ENCODE results near the gene UGT2B7.
"Not testable (repeated sequence)": the region's sequence is repeated elsewhere in the genome, so short reads cannot be mapped to it uniquely, and the experiment has no call there.

UGT2B7 gene

DNA sequence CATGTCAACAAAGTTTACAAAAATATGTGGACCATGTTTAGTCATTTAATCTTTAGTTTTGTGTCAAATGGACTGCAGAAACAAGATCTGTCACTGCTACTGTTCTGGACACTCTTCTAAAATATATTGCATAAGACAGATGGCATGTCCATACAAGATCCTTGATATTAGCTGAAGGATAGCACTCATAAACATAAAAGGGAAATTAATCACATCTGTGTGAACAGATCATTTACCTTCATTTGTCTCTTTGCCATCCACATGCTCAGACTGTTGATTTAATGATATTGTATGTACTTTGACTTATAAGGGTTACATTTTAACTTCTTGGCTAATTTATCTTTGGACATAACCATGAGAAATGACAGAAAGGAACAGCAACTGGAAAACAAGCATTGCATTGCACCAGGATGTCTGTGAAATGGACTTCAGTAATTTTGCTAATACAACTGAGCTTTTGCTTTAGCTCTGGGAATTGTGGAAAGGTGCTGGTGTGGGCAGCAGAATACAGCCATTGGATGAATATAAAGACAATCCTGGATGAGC, at the start of gene UGT2B7:
TSS of gene UGT2B7 (plus strand) at position 364 of the 546 bp plus-strand sequence. CDS start at position 411, 47 bp downstream.
- DNase-seq: no peak

- DNase-seq: no peak
These were observed 46.4 kb upstream of the UGT2B7 start for GRCh38 chr4:69049860-69050259.

- DNase-seq: not testable (repeated sequence)
These were observed 45.3 kb upstream of the UGT2B7 start for GRCh38 chr4:69050853-69051575.

GRCh38 chr4:69051576-69051943, 44.7 kb upstream of the UGT2B7 start:
- no peak for DNase-seq

GRCh38 chr4:69053309-69053885, 42.9 kb upstream of the UGT2B7 start:
- DNase-seq: not testable (repeated sequence)

- DNase-seq: not testable (repeated sequence)
These were observed 42.2 kb upstream of the UGT2B7 start for GRCh38 chr4:69054033-69054432.

- peak; percentile 56 for DNase-seq
These were observed 41.6 kb upstream of the UGT2B7 start for GRCh38 chr4:69054578-69055200.

DNA sequence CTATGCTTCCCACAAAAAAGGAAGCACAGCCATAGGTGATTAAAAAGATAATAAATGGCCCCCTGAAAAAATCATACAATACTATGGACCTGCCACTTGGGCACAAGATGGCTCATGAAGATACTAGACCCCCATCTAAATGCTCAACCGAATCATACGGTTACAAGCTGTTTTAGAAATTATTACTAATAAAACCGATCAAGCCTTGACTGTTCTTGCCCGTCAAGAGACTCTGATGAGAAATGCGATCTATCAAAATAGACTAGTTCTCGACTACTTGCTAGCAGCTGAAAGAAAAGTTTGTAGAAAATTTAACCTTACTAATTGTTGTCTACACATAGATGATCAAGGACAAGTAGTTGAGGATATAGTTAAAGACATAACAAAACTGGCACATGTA, 40.1 kb upstream of the UGT2B7 start:
- DNase-seq: no peak

- no peak for DNase-seq
These were observed 39.2 kb upstream of the UGT2B7 start for GRCh38 chr4:69056921-69057550.

DNA sequence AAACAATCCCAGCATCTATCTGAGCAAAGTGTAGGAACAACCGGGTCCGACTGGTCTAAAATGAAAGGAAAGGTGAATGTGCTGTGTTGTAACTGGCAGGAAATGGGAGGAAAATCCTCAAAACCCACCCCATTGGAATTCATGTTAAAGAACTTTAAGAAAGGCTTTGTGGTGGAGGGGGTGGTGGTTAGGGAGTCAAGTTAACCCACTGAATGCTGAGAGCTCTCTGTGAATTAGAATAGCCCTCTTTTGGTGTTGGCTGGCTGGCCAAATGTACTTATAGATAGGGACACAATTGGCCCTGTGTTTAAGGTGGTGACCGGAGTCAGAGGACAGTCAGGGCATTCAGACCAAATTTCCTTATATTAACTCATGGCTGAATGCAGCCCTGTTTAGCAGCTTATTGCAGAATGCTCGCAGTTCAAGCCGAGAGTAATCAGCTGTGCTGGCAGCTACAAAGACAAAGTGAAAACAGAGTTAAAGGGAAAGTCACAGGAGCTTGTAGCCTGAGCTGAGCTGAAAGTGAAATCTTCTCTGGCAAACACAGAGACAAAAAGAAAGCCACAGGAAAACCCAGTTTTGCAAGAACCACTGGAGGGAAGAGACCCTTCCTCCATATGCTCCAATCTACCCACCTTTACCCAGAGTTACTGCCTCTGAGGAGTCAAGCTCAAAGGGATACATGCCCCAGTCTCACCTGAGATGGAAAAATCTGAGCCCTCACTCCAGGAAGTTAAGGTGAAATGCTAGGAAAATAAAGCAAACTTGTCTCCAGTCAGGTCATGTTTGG, 38.5 kb upstream of the UGT2B7 start:
- no peak for DNase-seq

GRCh38 chr4:69058410-69059059, 37.7 kb upstream of the UGT2B7 start:
- DNase-seq: no peak

GRCh38 chr4:69060651-69061308, 35.5 kb upstream of the UGT2B7 start:
- DNase-seq: no peak

DNA sequence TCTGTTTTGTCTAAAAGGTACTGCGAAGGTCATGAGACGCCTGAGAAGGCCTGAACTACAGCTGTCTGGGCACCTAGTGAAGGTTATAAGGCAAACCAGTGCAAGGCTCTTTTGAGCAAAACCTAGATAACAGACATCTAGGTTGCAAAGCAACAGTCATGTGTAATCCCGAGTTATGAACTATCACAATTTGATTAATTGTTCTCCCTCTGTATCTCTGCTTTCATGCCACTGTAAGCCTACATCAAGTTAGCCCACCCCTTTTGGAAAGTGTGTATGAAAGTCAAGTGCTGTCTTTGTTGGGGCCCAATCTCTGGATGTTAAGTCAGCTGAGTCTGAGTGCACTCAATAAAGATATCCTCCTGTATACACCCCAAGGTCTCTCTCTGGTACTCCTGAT, 31.9 kb upstream of the UGT2B7 start:
- DNase-seq: no peak

- no peak for DNase-seq
These were observed 29.3 kb upstream of the UGT2B7 start for GRCh38 chr4:69066945-69067344.

- no peak for DNase-seq
These were observed 27.2 kb upstream of the UGT2B7 start for GRCh38 chr4:69069085-69069484.

DNA sequence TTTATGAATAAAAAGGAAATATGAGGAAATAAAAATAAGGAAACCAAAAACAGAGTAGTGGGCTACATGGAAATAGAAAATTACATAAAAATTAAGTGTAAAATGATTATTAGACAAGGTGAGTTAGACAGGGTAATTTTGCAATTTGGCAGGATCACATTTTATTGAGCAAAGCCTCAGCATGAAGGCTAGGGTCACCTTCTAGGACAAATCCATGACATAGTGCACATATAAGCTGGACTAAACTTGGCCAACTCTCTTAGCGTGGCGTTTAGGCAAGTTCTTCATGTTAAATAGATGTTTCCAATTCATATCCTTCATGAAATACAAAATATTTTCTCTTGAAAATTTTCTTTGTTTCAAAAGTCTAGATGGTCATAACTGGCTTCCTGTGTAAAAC, 25.7 kb upstream of the UGT2B7 start:
- DNase-seq: no peak

- DNase-seq: no peak
These were observed 25.0 kb upstream of the UGT2B7 start for GRCh38 chr4:69071286-69071685.

GRCh38 chr4:69073375-69073774, 22.9 kb upstream of the UGT2B7 start:
- DNase-seq: no peak

DNA sequence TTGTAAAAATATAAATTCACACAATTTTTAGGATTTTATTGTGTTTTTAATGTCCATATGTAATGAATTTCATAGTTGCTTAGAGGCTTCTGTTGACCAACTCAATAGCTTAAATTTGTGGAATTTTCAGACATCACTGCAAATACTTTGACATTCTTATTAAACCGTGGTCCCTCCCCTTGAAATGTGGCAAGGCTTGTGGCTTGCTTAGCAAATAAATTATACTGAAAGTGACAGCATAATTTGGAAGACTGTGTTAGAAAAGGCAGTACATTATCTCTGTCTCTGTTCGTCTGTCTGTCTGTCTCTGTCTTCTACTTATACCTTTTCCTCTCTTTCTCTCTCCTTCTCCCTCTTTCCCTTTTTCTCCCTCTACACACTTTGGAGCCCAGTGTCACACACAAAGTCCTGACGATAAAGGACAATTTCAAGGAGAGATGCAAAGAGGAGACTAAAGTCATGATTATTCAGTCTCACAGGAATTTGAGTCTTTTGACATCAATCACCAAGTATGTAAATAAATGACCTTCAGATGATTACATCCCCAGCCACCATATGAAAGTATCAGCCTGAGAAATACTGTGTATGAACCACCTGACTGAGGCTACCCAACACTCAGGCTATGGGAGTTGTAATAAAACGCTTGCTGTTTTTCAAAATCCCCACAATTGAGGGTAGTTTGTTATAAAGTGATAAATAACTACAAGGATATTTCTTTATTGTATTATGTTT, 21.0 kb upstream of the UGT2B7 start:
- peak; percentile 21 for DNase-seq

DNA sequence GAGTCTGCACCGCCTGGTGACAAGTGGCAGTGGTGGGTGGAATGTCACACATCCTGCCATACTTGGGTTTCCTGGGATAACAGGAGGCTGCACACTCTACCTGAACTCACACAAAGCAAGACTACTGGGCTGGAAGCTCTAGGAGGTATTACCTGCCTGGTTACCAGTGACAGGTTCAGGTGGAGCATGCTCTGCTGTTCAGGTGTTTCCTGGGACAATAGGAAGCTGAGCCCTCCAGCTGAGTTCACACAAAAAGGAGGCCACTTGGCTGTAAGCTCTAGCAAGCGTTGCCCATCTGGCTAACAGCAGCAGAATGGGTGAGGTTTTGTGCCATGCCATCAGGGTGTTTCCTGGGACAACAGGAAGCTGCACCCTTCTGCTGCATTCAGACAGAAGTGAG, 17.4 kb upstream of the UGT2B7 start:
- DNase-seq: no peak

DNA sequence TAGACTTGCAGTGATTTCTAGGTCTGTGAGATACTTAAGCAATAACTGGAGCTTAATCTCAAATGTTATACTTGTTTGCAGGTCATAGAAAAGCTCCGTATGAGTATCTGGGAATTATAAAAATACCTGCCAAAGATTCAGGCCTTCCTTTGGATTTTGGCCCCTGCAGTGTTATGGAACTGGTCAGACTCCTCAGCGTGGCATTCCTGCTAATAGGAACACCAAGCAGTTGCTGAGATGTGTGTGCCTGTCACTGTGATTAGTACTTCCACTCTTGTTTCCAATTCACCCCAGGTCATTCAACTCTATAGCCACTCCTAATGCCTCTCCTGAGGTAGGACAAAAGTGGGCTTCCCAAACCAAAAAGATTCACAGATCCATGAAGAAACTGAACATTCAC, 7.8 kb upstream of the UGT2B7 start:
- no peak for DNase-seq

All from fibroblast of upper back skin (primary cell).